ENCODE data around the gene TEAD2.
A peak's percentile ranks its signal among the peaks of the same experiment; 100 is the strongest.
"Not testable (repeated sequence)": the region's sequence is repeated elsewhere in the genome, so short reads cannot be mapped to it uniquely, and the experiment has no call there.

TEAD2 gene

DNA sequence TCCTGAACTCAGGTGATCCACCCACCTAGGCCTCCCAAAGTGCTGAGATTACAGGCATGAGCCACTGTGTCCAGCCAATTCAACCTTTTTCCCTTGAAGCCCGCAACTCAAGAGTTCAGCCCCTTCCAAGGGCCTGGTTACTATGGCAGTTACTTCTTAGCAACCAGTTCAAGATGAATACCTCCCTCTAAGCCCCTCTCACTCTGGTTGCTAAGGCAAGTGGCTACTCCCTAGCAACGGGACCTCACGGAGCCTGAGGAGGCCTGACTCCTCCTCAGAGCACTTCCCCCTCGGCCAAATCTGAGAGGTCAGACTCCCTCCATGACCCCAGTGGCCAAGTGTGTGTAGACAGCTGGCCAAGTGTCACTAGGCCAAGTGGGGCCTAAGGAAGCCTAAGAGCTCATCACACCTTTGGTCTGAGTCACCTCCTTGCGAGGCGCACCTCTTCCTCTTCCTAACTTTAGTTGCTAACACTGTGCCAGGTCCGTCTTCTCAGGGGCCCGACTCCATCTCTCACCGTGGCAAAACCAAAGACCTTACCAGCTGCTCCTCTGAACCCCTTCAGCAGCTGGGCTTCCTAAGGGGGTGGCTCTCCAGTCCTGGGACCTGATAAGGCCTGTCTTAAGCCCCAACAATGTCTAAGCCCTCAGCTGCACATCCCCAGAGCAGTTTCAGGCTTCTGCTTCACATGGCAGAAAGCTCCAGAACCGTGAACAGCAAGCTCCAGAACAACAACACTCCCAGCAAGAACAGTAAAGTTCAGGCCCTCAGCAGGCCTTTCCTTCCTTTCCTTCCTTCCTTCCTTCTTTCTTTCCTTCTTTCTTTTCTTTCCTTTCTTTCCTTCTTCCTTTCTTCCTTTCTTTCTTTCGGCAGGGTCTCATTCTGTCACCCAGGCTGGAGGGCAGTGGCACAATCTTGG, 17.5 kb downstream of the TEAD2 start:
- FAIRE-seq, result no peak

DNA sequence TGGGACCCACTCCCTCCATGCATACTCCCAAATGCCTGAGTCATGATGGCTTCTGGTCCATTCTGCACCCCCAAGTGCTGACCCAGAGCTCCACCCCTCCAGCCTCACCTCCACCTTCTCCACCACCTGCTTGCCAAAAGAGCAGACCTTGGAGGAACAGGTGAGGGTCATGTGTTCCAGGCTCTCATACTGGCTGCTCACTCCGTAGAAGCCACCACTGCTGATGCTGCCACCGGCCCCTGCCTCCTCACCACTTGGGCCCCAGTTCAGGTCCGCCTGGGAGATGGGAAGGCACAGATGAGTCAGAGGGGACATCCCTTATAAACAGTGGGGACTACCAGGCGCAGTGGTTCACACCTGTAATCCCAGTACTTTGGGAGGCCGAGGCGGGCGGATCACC, 19.1 kb downstream of the TEAD2 start:
- no peak for FAIRE-seq

DNA sequence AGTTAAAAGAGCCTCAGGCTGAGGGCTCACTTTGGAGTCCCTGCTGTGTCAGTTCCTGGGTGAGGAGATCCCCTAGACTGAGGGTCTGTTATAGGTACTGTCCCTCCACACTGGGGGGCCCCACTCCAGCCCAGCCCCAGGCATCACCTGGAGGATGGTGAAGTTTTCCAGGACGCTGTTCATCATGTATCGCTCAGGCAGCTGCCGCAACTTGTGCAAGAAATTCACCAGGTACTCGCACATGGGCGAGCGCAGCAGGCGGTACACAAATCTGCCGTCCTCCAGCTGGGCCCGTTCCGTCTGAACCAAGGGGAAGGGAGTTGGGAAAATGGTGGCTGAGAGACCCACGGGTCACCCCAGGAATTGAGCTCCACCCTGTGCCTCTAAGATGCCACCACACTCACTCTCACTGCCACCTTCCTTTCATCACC, 19.9 kb downstream of the TEAD2 start:
- no peak for FAIRE-seq

DNA sequence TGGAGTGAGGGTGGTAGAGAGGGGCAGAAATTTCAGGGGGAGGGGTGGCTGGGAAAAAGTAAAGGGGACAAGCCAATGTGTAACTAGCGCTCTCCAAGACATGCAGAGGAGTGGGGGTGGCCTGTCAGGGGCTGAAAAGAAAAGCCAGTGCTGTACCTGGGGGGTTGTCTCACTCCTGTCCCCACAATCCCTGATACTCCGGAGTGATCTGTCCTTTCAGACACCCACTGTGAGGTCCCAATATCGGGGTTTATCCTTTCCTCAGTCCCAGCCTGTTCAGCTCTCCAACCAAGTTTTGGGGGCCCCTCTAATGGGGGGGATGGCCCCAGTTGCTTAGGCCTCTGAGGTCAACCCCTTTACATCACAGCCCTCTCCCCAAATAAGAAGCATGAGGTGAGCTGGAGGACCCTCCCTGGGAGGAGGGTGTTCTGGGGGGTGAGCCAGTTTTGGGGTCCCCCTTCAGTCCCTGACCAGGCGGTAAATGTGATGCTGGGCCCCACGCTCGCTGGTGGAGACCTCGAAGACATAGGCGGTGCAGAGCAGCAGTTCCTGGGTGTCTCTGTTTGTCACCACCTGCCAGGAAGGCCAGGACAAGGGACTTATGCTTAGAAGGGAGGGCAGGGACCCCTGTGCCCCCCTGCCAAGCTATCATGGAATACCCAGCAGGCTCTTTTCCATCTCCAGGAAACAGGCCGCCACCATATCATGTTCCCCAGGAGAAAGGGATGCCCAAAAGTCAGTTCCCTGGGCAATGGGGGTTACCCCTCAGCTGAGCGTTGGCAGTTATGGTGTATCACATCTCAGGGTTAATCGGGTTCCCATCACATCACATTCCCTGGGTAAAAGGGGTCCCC, 21.1 kb downstream of the TEAD2 start:
- FAIRE-seq, result no peak

DNA sequence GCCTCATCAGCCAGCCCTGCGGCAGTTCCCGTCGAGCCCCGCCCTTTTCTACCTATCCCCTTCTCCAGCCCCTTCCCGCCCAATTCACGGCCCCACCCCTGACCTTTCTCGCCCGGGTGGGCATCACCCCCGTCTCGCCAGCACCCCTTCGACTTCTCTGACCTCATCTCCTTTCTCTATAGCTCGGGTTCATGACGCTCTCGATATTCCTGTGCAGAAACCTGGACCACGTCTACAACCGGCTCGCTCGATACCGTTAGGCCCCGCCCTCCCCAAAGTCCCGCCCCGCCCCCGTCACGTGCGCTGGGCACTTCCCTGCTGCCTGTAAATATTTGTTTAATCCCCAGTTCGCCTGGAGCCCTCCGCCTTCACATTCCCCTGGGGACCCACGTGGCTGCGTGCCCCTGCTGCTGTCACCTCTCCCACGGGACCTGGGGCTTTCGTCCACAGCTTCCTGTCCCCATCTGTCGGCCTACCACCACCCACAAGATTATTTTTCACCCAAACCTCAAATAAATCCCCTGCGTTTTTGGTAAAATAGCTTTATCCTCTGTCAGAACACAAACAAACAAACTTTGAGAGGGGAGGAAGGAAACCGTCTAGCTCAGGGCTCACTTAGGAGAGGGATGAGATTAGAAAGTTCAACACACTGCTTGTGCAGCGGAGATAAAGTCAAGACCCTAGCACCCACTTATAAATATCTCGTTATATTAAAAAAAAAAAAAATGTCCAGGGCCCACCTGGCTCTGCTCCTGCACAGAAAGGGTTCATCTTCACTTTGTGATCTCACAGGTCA, 21.9 kb downstream of the TEAD2 start:
- FAIRE-seq, result no peak

DNA sequence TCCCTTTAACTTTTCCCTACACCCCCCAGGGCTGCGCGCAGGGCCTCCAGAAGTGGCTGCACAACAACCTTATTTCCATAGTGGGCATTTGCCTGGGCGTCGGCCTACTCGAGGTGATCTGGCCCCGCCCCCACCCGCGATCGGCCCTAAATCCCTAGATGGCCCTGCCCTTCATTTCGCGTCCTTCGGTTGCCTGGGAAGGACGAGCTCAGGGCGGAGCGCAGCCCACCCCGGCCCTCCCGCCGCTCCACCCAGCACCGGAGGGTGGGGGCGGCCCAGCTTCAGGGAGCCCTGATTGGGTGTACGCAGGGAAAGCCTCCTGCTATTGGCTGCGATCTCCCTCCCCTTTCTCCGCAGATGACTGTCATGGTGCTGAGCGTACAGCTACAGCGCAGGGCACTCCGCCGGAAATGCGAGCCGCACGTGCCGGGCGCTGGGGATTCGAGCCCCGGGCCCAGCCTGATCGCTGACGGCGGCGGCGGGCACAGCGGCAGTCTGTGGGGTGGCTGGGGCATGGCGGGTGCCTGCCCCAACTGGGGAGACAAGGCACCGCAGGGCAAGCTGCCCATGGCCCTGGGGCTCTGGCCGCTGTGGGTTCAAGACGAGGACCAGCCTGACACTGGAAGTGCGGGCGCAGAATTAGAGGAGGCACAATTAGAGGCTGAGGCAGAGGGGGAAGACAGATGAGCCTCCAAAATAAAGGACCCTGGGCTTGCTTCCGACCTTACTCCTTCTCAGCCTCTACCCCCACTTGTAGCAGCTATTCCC, 22.7 kb downstream of the TEAD2 start:
- no peak for FAIRE-seq

DNA sequence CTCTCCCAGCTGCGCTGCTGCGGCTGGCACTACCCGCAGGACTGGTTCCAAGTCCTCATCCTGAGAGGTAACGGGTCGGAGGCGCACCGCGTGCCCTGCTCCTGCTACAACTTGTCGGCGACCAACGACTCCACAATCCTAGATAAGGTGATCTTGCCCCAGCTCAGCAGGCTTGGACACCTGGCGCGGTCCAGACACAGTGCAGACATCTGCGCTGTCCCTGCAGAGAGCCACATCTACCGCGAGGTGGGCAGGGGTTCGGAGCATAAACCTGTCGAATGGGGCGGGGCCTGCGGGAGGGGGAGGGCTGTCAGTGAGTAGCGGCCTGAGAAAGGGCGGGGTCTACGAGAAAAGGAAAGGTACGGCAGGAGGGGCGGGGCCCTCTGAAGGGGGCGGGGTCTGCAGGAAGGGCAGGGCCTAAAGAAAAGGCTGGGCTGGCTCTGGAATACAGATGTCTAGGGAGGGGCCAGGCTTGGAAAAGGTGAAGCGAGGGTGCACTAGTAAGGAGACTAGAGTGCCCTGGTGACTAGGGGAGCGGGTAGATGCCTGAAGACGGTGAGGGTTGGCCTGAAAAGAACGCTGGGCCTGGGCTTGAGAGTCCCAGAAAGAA, 23.4 kb downstream of the TEAD2 start:
- no peak for FAIRE-seq

DNA sequence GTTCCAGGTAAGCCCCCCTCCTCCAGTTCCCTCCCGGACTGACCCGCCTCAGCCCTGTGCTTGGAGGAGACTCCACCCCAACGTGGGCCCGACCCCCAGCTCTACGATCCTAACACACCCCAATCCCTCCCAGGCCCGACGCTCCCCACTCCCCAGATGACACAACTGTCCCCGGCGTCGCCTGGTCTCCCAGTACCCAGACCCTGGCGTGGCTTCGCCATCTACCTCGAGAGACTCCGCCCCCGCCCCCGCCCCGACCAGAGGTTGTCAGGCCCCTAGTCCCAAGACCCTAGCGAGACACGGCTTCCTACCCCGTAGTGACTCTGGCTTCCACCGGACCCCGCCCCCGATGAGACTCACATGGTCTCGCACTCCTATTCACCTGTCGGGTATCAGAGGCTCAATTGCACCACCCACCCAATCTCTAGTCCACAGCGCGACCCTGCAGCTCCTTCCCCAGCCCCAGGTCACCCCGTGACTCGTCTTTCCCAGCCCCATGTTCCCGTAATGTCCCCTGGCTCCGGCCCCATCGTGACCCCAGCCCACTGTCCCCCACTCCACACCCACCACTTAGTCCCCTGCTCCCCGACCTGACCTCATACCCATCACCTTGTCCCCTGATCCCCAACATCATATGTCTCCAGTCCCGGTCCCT, 24.1 kb downstream of the TEAD2 start:
- no peak for FAIRE-seq

DNA sequence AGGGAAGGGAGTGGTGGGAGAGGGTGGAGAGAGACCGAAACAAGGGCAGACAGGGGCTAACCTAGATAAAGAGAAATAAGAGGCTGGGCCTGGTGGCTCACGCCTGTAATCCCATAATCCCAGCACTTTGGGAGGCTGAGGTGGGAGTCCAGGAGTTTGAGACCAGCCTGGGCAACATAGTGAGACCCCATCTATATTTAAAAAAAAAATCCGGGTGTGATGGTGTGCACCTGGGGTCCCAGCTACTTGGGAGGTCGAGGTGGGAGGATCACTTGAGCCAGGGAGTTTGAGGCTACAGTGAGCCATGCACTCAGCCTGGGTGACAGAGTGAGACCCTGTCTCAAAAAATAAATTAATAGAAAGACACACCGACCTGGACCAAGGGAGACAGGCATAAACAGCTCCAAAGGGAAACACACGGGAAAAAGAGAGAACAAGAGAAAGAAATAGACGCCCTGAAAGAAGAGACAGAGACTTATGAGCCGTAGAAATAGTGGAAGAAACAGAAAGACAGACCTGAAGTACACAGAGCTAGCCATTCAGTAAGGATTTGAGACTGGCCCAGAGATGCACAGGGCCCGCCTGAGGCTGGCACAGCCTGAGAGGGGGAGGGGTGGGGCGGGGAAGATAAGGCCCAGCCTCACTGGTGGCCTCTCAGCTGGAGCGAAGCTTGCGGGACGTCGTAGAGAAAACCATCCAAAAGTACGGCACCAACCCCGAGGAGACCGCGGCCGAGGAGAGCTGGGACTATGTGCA, 24.8 kb downstream of the TEAD2 start:
- no peak for FAIRE-seq

DNA sequence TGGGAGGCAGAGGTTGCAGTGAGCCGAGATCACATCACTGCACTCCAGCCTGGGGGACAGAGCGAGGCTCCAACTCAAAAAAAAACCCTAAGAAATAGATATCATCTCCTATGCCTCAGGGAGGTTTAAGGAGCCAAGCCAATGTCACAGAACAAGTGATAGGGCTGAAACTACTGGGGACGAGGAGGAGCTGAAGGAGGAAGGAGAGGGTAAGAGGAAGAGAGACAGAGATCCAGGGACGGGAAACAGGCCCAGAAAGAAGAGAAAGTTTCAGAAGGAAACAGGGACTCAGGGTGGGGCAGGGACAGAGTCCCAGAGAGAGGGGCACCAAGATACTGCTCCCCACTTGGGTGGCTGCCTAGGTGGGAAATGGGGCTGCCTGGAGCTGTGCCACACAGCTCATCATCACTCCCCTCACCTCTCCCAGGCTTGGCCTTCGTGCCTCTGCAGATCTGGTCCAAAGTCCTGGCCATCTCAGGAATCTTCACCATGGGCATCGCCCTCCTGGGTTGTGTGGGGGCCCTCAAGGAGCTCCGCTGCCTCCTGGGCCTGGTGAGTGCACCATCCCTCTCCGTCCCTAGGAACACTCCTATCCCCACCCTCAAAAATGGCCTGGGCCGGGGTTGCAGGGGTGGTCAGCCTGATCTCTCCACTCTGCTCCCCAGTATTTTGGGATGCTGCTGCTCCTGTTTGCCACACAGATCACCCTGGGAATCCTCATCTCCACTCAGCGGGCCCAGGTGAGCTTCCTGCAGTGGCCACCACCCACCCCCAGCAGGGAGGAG, 25.5 kb downstream of the TEAD2 start:
- no peak for FAIRE-seq

DNA sequence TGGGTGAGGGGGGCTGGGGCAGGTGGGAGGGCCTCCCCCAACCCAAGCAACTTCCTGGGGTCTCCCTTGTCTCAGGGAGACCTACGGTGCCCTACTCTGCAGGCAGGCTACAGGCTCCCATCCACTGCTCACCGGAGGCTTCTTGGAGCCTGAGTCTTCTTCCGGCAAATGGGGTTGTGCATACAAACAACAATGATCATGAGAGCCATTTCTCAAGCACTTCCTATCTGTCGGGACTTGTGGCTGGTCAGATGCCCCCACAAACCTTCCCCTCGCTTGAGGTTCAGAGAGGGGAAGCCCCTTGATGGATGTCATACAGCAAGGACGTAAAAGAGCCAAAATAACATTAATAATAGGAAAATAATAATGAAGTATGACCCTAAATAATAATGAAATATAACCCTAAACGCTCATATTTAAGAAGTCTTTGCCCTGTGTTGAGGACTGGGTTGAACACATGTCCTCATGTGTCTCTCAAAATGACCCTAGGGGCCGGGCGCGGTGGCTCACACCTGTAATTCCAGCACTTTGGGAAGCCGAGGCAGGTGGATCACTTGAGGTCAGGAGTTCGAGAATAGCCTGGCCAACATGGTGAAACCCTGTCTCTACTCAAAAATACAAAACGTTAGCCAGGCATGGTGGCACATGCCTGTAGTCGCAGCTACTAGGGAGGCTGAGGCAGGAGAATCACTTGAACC, 26.3 kb downstream of the TEAD2 start:
- no peak for FAIRE-seq

DNA sequence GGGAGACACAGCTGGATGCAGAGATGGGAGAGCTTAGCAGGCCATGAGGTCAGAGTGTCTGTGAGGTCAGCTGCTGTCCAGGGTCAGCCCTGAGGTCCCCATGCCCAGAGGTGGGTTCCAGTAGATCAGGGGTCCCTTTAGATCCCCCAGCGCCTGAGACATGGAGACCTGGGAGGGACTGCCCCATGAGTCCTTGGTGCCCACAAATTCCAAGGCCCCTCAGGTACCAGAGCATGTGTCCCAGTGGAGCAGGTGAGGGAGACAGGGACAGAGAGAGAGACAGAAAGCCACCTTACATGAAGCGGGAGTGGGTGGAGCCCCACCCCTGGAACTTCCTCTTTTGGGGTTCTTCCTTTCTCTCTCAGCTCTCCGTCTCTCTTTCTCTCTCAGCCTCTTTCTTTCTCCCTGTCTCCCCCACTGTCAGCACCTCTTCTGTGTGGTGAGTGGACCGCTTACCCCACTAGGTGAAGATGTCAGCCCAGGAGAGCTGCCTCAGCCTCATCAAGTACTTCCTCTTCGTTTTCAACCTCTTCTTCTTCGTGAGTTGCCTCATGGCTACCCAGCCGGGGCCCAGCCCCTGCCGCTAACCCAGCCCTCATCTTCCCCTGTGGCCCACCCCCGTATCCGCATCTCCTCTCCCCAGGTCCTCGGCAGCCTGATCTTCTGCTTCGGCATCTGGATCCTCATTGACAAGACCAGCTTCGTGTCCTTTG, 27.0 kb downstream of the TEAD2 start, which contains the start of gene CD37:
CD37 (plus strand) TSS at position 336 of the 713 bp plus-strand sequence; CDS start at position 471, 135 bp downstream.
- FAIRE-seq, result no peak

DNA sequence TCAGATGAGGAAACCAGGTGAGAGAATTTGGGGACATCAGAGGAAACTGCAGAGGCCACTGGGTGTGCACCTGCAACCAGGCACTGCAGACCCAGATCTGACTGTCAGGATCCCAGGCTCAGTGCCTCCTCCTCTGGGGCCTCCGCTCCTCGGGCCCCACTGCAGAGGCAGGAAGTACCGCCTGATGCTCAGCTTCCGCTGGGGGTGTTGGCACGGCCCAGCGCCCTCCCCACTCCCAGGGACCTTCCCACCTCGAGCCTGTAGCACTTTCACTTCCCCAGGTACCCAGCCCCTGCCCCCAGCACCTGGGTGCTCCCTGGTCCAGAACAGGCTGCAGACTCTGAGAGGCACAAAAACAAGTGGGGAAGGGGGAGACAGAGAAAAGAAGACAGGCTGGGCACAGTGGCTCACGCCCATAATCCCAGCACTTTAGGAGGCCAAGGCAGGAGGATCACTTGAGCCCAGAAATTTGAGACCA, 28.4 kb downstream of the TEAD2 start:
- no peak for FAIRE-seq

DNA sequence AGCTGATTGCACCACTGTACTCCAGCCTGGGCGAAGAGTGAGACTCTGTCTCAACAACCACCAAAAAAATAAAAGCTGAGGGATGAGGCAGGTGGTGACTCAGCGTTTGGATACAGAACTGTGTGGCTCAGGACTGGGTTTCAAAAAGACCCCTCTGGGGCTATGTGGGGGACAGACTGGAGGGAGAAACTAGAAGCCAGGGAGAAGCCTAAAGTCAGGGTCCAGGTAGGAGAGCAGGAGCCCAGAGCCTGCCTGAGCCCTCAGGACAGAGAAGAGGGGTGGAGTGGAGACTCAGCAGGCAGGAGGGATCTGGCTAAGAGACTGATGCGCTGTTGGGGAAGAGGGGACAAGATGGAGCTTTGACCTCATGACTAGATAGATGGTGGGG, 28.8 kb downstream of the TEAD2 start:
- no peak for FAIRE-seq

DNA sequence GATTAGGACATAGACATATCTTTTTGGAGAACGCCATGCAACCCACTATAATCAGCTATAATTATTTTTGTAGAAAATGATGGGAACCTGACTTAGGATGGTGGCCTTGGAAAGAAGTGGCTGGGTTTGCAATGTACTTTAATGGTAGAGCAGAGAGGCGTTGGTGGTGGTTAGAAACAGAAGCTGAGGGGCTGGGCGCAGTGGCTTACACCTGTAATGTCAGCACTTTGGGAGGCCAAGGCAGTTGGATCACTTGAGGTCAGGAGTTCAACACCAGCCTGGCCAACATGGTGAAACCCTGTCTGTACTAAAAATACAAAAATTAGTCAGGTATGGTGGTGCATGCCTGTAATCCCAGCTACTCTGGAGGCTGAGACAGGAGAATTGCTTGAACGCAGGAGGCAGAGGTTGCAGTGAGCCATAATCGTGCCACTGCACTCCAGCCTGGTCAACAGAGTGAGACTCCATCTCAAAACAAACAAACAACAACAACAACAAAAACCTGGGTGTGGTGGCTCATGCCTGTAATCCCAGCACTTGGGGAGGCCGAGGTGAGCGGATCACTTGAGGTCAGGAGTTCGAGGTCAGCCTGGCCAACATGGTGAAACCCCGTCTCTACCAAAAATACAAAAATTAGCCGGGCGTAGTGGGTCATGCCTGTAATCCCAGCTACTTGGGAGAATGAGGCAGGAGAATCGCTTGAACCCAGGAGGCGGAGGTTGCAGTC, 29.4 kb downstream of the TEAD2 start:
- FAIRE-seq, result not testable (repeated sequence)

DNA sequence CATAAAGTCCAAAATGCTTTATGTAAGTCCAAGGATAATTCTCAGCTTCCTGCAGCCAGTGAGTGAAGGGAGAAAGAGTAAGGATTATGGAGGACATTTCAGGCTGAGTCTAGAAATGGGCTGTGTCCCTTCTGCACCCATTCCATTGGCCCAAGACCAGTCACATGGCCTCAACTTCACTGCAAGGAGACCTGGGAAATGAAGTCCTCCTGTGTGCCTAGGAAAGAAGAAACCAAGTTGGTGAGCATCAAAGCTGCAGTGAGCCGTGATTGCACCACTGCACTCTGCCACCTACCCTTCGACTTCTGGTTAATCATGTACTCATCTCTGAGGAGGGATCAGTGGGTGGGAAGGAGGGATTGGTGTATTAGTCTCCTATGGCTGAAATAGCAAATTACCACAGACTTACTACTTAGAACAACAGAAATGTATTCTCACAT, 30.6 kb downstream of the TEAD2 start:
- peak; percentile 56 for FAIRE-seq

DNA sequence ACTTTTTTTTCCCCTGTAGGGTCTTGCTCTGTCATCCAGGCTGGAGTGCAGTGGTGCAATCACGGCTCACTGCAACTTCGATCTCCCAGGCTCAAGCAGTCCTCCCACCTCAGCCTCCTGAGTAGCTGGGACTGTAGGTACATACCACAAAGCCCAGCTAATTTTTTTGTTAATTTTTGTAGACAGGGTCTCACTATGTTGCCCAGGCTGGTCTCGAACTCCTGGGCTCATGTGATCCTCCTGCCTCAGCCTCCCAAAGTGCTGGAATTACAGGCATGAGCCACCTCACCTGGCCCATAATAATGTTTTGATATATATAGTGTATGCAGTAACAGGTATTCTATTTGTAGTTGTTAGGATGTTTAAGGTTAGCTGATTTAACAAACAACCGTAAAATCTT, 31.0 kb downstream of the TEAD2 start:
- FAIRE-seq, result not testable (repeated sequence)

Data from TTC549 (cell line).